Measurements from ENCODE around the gene PARD3. TPM values are rescaled to one million over a fixed set of nuclear protein-coding genes. Genes with fewer than 3 reads are reported as not detected.

Gene PARD3
- total RNA-seq, 2 donors from 2014 or later = 59.6 to 74.6 TPM

DNA sequence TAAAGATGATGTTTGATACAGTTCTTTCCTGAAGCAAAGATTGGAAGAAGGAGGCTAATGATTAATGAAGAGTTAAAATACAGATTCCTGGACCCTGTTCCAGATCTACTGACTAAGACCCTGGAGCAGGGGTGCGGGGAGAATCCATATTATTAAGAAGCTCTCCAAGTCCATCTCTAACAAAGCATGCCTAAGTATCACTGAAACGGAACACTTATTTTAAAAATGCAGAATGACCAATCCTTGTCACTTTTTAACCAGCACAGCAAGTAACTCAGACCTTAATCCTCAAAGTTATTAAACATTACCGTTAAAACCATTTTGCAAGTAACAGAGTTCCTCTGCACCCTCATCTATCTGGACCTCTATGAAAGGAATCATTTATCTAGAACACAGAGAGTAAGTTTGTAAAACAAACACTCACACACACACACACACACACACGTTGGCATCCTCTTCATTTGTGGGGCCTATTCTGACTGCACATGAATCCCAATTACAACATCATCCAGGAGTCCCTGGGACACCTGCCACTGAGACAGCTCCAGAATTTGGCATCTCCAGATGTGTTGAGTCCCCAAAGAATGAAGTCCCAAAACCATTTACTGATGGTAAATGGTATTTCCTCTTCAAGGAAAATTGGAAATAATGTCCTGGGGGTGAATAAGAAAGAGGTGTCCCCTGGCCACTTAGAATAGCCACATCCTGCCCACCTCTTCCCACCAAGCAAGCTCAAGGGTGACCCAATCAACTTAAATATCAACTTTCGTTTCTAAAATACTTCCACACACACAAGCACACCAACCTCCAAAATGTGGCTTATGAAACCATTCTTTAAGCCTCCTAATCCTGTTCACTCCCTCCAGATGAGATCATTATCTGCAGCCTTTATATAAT, 117.5 kb downstream of the PARD3 start:
- no peak for TF ChIP-seq CTCF (conservative IDR thresholded peaks at IDR 0.05)
- no peaks in the 10 kb centered on the region for H3K27me3 ChIP-seq (ENCODE audit: control insufficient read depth, insufficient read depth, low read length, poor library complexity, severe bottlenecking)
- no peaks in the 10 kb centered on the region for H3K27me3 Mint-ChIP-seq (ENCODE audit: insufficient read depth)
- peaks cover 26% of the 10 kb centered on the region for H3K36me3 ChIP-seq (ENCODE audit: control insufficient read depth, insufficient read depth, low read length)
- H3K36me3 Mint-ChIP-seq (ENCODE audit: low read depth) = peaks cover 26% of the 10 kb centered on the region
- H3K4me3 ChIP-seq (ENCODE audit: low read length) = no peak overlapping the region
- peaks cover 3% of the 10 kb centered on the region for H3K4me1 ChIP-seq (ENCODE audit: control insufficient read depth, insufficient read depth, low read length)
- WGBS, 2 experiments (ENCODE audit: insufficient coverage in 1 of 2, insufficient read length in 1 of 2) = 90 to 93% methylated on average over 4 to 5 of the region's 5 CpGs
- no peaks in the 10 kb centered on the region for H3K9me3 Mint-ChIP-seq
- H3K27ac Mint-ChIP-seq = no peak overlapping the region
- H3K4me3 Mint-ChIP-seq = no peak overlapping the region
- H3K9me3 ChIP-seq (ENCODE audit: control insufficient read depth, low read length) = no peaks in the 10 kb centered on the region
- H3K4me1 Mint-ChIP-seq = peaks cover 20% of the 10 kb centered on the region
- H3K9ac ChIP-seq (ENCODE audit: extremely low read depth, low read length, poor library complexity, severe bottlenecking) = no peak overlapping the region
- no peak overlapping the region for H3K27ac ChIP-seq (ENCODE audit: low read depth, low read length)
- peak; percentile 22 for DNase-seq

DNA sequence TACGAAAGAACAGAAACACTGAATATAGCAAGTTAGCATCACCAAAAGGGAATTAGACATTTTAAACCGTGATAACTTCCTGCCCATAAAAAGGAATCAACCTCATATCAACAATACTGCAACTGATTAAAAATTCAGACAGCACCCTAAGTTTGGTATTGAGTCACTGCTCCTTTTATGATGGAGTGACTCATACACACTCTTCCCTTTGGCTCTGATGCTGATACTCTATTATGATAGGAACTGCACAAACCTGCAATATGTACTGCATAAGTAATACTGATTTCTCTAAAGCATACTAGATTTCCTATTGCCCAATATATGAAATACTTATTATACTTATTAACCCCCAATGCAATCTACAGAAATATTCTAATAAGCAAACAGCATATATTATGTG, 118.7 kb downstream of the PARD3 start:
- Mint-ChIP-seq H3K4me1 (peaks cover 15% of the 10 kb centered on the region), H3K36me3 (ENCODE audit: low read depth) (peaks cover 34% of the 10 kb centered on the region), H3K27ac (no peak overlapping the region), H3K9me3 (peaks cover 8% of the 10 kb centered on the region), H3K27me3 (ENCODE audit: insufficient read depth) (no peaks in the 10 kb centered on the region), H3K4me3 (no peak overlapping the region)
- no peaks in the 10 kb centered on the region for H3K27me3 ChIP-seq (ENCODE audit: control insufficient read depth, insufficient read depth, low read length, poor library complexity, severe bottlenecking)
- DNase-seq = no peak
- H3K4me1 ChIP-seq (ENCODE audit: control insufficient read depth, insufficient read depth, low read length) = peaks cover 3% of the 10 kb centered on the region
- no peak overlapping the region for H3K4me3 ChIP-seq (ENCODE audit: low read length)
- WGBS, 2 experiments (ENCODE audit: insufficient coverage in 1 of 2, insufficient read length in 1 of 2) = 90% methylated on average over 1 to 2 of the region's 2 CpGs
- TF ChIP-seq CTCF (conservative IDR thresholded peaks at IDR 0.05) = no peak
- peaks cover 26% of the 10 kb centered on the region for H3K36me3 ChIP-seq (ENCODE audit: control insufficient read depth, insufficient read depth, low read length)
- H3K27ac ChIP-seq (ENCODE audit: low read depth, low read length) = no peak overlapping the region
- H3K9ac ChIP-seq (ENCODE audit: extremely low read depth, low read length, poor library complexity, severe bottlenecking) = no peak overlapping the region
- no peaks in the 10 kb centered on the region for H3K9me3 ChIP-seq (ENCODE audit: control insufficient read depth, low read length)

DNA sequence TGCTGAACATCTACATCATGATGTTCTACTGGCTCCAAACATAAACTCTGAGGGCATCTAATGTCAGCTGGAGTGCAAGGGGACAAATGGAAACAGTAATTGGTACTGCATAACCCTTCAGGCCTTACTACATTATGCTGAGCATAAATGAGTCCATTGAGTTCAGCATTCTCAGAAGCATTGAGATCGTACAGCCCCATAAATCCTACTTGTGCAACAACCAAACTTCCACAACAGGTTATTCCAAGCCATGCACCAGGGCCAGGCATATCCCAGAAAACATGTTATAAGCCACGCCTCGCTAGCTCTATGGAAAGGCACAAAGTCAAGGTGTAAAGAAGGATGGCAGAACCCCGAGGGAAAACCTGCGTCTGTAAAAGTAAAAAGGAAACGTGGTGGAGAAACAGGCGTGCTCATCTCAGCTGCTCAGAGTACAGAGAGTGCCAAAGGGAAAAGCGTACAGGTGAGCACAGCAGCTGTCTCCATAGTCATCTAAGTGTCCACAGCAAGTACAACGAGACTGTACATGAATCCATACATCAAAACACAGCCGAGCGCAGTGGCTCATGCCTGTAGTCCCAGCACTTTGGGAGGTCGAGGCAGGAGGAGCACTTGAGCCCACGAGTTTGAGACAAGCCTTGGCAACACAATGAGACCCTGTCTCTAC, 124.6 kb downstream of the PARD3 start:
- Histone ChIP-seq H3K27ac (ENCODE audit: low read depth, low read length) (no peak overlapping the region), H3K9me3 (ENCODE audit: control insufficient read depth, low read length) (no peaks in the 10 kb centered on the region), H3K9ac (ENCODE audit: extremely low read depth, low read length, poor library complexity, severe bottlenecking) (no peak overlapping the region), H3K4me1 (ENCODE audit: control insufficient read depth, insufficient read depth, low read length) (no peaks in the 10 kb centered on the region), H3K27me3 (ENCODE audit: control insufficient read depth, insufficient read depth, low read length, poor library complexity, severe bottlenecking) (no peaks in the 10 kb centered on the region), H3K4me3 (ENCODE audit: low read length) (no peak overlapping the region), H3K36me3 (ENCODE audit: control insufficient read depth, insufficient read depth, low read length) (peaks cover 15% of the 10 kb centered on the region)
- Mint-ChIP-seq H3K27me3 (ENCODE audit: insufficient read depth) (no peaks in the 10 kb centered on the region), H3K36me3 (ENCODE audit: low read depth) (peaks cover 31% of the 10 kb centered on the region), H3K9me3 (peaks cover 8% of the 10 kb centered on the region), H3K27ac (no peak overlapping the region), H3K4me3 (no peak overlapping the region), H3K4me1 (peaks cover 16% of the 10 kb centered on the region)
- peak; percentile 20 for DNase-seq
- no peak for TF ChIP-seq CTCF (conservative IDR thresholded peaks at IDR 0.05)
- 93 to 98% methylated on average over 13 of the region's 13 CpGs for WGBS, 2 experiments (ENCODE audit: insufficient coverage in 1 of 2, insufficient read length in 1 of 2)

All from endodermal cell (in vitro differentiated cells).